Ovary (tissue), 9 donors: ENCODE data around the gene SLC4A8. TPM values are rescaled to one million over a fixed set of nuclear protein-coding genes. Genes with fewer than 3 reads are reported as not detected.

Source experiments
- DNase-seq, 5 donors: peaks; one replicate each; pipeline ENCODE4 v3.0.0-alpha.2; 2019 to 2020
- H3K27ac ChIP-seq, 2 donors: fragments of 200-600 bp; one replicate each; pipeline versions ENCODE4 v1.5.1 to v1.8.0; 2019 to 2022
- H3K27me3 ChIP-seq: fragments of 200-600 bp; one replicate; pipeline ENCODE4 v1.8.0; 2022
- H3K36me3 ChIP-seq: fragments of 200-600 bp; sonication (generic); one replicate; pipeline ENCODE4 v1.5.1; 2019
- H3K4me1 ChIP-seq: one replicate; pipeline ENCODE4 v1.8.1; 2013; ENCODE audit warnings: mild to moderate bottlenecking, moderate library complexity; ENCODE audit not compliant: insufficient read depth
- H3K4me3 ChIP-seq: fragments of 200-600 bp; sonication (generic); one replicate; pipeline ENCODE4 v1.5.1; 2017
- H3K9me3 ChIP-seq, 2 donors: fragments of 200-600 bp in 1 of 2; sonication (generic) in 1 of 2; one replicate each; pipeline versions ENCODE4 v1.5.1 to v1.8.1; 2013 to 2019; ENCODE audit warnings: mild to moderate bottlenecking in 1 of 2, moderate library complexity in 1 of 2
- CTCF ChIP-seq, 3 donors: fragments of 450-650 bp in 2 of 3; fragments of 200-600 bp in 1 of 3; IDR thresholded peaks; one replicate each; pipeline versions ENCODE4 v1.5.1 to v1.8.0; 2016 to 2022; ENCODE audit warnings: antibody characterized with exemption in 3 of 3, mild to moderate bottlenecking in 1 of 3
- EP300 ChIP-seq: sonication (generic); formaldehyde crosslinking; IDR thresholded peaks from one replicate; pipeline ENCODE4 v1.6.1; 2017; ENCODE audit warnings: antibody characterized with exemption
- POLR2A ChIP-seq: fragments of 450-650 bp; IDR thresholded peaks from one replicate; pipeline ENCODE4 v1.6.1; 2017; ENCODE audit warnings: antibody characterized with exemption, mild to moderate bottlenecking, moderate library complexity
- WGBS, 3 donors: extraction: QIAGEN DNeasy Blood & Tissue Kit in 1 of 3; methylation state at CpG; one replicate each; pipeline versions ENCODE4 v1.1.5 to v1.1.7; 2013 to 2017; 5-methylcytosine and 5-hydroxymethylcytosine counted together
- intact Hi-C, 4 donors: fragments of 100-400 bp; cut with DNase I; formaldehyde crosslinking; loops; one replicate each; pipeline versions ENCODE4 v1.11.0 to v1.15.1; 2022 to 2023
- polyA plus RNA-seq, 2 donors: library from polyadenylated mRNA; stranded (reverse); fragments of 200-250 nt in 1 of 2; fragments of 350-450 nt in 1 of 2; fragmentation: Illumina TruSeq in 1 of 2; extraction: RNeasy Lipid Tissue Mini Kit (QIAGEN cat#74804) in 1 of 2; gene quantifications; one replicate each; pipeline ENCODE4 v1.2.3, GENCODE V29; 2013 to 2014
- total RNA-seq, 7 donors: library from RNA; depleted of rRNA in 2 of 7; stranded (reverse); fragments of >200 nt in 2 of 7; fragmentation: NEBNext Ultra II Directional in 3 of 7; extraction: Animal tissue kit (Norgen Biotek cat#: 25700) in 3 of 7; gene quantifications; one replicate each; pipeline versions ENCODE4 v1.1.0 to v1.2.4, GENCODE V29; 2016 to 2023
- donor health status: DM: no; HTN: no; CAD: no; lungs with moderate emphysema.
- donor health status: DM: no; HTN: no; CAD: no.
- donor health status: Bipolar disorder and iron deficiency.
- donor health status: DM: yes; HTN: yes; CAD: no.
- donor health status: DM: no; HTN: no; CAD: no.
- donor health status: DM: yes; HTN: yes; CAD: no.

SLC4A8 gene
- total and polyA plus RNA-seq, 9 donors: 1.5 to 18.5 (median 7.8) TPM

GRCh38 chr12:51429700-51430099 lies 5.1 kb downstream of the SLC4A8 start:
- 97 to 98% (median 98%) methylated on average over 4 of the region's 4 CpGs for WGBS, 3 donors
- H3K4me1 ChIP-seq: no peaks in the 10 kb centered on the region
- H3K27me3 ChIP-seq: no peaks in the 10 kb centered on the region
- no peak overlapping the region for H3K27ac ChIP-seq
- no peak for DNase-seq
- TF ChIP-seq CTCF (IDR thresholded peaks at IDR 0.05): no peak
- no peak for TF ChIP-seq POLR2A
- no peak for TF ChIP-seq EP300
- H3K9me3 ChIP-seq: no peaks in the 10 kb centered on the region
- H3K4me3 ChIP-seq: no peak overlapping the region
- intact Hi-C loops: no loop called here
- H3K36me3 ChIP-seq: no peaks in the 10 kb centered on the region

- no peaks in the 10 kb centered on the region for H3K4me1 ChIP-seq
- no peaks in the 10 kb centered on the region for H3K27me3 ChIP-seq
- no peaks in the 10 kb centered on the region for H3K9me3 ChIP-seq
- intact Hi-C loops: no loop called here
- no peak for DNase-seq
- WGBS, 3 donors: 65 to 84% (median 72%) methylated on average over 4 of the region's 4 CpGs
- TF ChIP-seq EP300: no peak
- TF ChIP-seq POLR2A: no peak
- no peak for TF ChIP-seq CTCF (IDR thresholded peaks at IDR 0.05)
- no peak overlapping the region for H3K4me3 ChIP-seq
- no peaks in the 10 kb centered on the region for H3K36me3 ChIP-seq
- H3K27ac ChIP-seq: no peak overlapping the region
Observed at GRCh38 chr12:51430196-51430895, 5.7 kb downstream of the SLC4A8 start.

GRCh38 chr12:51432921-51433320 lies 8.3 kb downstream of the SLC4A8 start:
- no peak for DNase-seq
- H3K9me3 ChIP-seq: no peaks in the 10 kb centered on the region
- WGBS, 3 donors: 89 to 94% (median 92%) methylated on average over 2 of the region's 2 CpGs
- H3K27me3 ChIP-seq: no peaks in the 10 kb centered on the region
- TF ChIP-seq POLR2A (no peak), CTCF (IDR thresholded peaks at IDR 0.05) (no peak), EP300 (no peak)
- no peaks in the 10 kb centered on the region for H3K36me3 ChIP-seq
- intact Hi-C loops: no loop called here
- no peak overlapping the region for H3K27ac ChIP-seq
- H3K4me1 ChIP-seq: no peaks in the 10 kb centered on the region
- no peak overlapping the region for H3K4me3 ChIP-seq

- Histone ChIP-seq H3K36me3 (no peaks in the 10 kb centered on the region), H3K27ac (no peak overlapping the region), H3K4me3 (no peak overlapping the region), H3K4me1 (no peaks in the 10 kb centered on the region), H3K27me3 (no peaks in the 10 kb centered on the region), H3K9me3 (no peaks in the 10 kb centered on the region)
- WGBS, 3 donors: 5 to 26% (median 16%) methylated on average over 1 of the region's 1 CpG
- intact Hi-C loops: no loop called here
- no peak for DNase-seq
- TF ChIP-seq CTCF (IDR thresholded peaks at IDR 0.05) (no peak), POLR2A (no peak)
Observed at GRCh38 chr12:51434305-51434704, 9.7 kb downstream of the SLC4A8 start.
